Activated CD8-positive, alpha-beta memory T cell treated with anti-CD3 and anti-CD28 coated beads, Interleukin-2, amount 50 U/mL, for 24 hours (primary cell): ENCODE data around the gene RABL3.
"Not testable (repeated sequence)": the region's sequence is repeated elsewhere in the genome, so short reads cannot be mapped to it uniquely, and the experiment has no call there.

Experiments
- DNase-seq: peaks from one replicate; pipeline ENCODE4 v3.0.0-alpha.2; 2020; ENCODE audit errors: extremely low read depth

Gene RABL3, protein sequence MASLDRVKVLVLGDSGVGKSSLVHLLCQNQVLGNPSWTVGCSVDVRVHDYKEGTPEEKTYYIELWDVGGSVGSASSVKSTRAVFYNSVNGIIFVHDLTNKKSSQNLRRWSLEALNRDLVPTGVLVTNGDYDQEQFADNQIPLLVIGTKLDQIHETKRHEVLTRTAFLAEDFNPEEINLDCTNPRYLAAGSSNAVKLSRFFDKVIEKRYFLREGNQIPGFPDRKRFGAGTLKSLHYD

DNA sequence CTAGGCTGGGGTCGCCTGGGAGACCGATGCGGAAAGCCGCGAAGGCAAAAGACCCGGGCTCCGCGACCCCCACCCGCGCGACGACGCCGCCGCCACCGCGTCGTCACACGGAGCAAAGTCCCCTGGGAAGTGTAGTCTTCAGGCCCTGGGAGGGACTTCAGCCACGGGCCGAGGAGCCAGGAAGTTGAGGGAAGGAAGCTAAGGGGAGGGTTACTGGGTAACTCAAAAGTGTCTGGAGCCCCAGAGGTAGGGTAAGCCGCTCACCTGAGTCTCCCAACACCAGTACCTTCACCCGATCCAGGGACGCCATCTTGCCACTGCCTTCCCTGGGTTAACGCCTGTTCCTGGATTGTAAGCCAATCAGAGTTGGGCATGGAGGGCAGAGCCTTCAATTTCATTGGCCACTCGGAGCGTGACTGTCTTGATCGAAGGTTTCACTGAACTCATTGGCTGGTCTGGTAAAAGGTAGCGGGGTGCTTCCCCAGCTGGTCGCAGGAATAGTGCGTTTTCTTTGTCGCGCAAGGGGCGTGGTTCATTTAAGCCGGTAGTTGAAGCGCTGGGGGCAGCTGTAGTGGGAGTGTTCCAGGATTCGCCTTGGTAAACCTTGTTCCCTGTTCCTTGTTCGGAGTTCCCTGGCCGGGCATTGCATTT lies at the start of gene RABL3, which contains the start of gene GTF2E1:
Gene RABL3 (minus strand): TSS at position 319 of the 651 bp plus-strand sequence. CDS start 9 bp downstream, at position 310.
Gene GTF2E1 (plus strand): TSS at position 547 of the 651 bp plus-strand sequence. CDS start 7,809 bp downstream, outside the sequence.
- peak; percentile 98 for DNase-seq

DNA sequence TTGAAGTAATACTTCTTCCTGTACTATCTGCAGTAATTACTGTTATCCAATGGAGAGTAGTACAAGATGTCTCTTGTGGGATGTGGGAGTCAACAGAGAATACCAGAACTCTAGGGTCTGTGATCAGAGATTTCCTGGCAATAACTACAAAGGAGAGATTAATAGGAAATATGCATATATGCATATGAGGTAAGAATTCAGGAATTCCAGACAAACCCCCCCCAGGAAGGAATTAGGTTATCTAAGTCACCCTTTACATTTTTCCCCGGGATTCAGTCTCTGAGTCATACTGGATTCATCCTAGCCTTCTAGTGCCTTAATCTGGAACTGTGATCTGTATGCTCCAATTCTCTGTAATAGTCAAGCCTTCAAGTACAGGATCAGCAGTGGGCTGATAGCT lies 49.6 kb upstream of the RABL3 start:
- no peak for DNase-seq

DNA sequence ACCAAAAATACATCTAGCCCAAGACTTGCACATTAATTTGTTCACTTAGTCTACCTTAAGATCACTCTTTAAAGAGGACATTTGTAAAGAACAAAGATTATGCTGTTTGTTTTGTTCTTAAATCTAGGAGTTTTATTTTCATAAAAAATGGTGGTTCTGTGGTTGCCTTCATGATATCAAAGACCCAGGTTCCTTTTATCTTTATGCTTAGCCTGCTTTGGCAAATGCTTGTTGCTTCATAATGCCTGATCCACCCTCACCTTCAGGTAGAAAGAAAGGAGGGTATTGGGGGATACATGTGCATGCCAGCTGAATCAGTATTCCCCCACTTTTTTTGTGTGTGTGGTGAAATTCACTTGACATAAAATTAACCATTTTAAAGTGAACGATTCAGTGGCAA lies 48.7 kb upstream of the RABL3 start:
- DNase-seq: no peak

DNA sequence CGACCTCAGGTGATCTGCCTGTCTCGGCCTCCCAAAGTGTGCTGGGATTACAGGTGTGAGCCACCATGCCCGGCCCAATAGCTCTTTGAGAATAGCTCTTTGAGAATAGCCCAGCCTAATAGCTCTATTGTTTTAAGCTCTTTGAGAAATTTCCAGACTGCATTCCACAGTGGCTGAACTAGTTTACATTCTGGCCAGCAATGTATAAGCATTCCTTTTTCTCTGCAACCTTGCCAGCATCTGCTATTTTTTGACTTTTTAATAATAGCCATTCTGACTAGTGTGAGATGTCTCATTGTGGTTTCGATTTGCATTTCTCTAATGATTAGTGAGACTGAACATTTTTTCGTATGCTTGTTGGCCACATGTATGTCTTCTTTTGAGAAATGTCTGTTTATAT lies 43.5 kb upstream of the RABL3 start:
- not testable (repeated sequence) for DNase-seq

DNA sequence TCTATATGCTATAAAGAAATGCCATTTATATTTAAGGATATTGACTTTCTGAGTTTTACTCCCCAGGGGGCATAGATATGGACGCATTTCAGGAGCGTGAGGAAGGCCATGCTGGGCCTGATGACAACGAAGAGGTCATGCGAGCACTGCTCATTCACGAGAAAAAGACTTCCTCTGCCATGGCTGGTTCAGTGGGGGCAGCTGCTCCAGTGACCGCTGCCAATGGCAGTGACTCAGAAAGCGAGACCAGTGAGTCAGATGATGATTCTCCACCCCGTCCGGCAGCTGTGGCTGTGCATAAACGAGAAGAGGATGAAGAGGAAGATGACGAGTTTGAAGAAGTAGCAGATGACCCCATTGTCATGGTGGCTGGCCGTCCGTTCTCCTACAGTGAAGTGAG lies 38.7 kb upstream of the RABL3 start:
- DNase-seq: no peak

DNA sequence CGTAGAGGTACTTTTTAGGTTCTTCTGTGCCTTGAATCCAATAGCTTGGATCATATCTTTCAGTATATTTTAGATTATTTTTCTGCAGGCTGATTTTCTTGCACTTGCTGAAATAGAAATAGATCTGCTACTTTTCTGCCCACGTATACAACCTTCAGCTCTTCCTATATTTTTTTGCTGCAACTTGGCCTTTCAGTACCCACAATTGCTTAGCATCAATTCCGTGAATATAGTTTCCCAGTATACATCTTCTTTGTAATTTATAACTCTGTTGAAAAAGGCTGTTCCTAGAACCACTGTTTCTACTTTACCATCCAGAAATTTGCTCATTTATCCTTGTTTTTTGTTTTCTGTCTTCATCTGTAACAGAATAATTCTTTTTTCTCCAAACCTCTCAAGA lies 36.5 kb upstream of the RABL3 start:
- DNase-seq: no peak

DNA sequence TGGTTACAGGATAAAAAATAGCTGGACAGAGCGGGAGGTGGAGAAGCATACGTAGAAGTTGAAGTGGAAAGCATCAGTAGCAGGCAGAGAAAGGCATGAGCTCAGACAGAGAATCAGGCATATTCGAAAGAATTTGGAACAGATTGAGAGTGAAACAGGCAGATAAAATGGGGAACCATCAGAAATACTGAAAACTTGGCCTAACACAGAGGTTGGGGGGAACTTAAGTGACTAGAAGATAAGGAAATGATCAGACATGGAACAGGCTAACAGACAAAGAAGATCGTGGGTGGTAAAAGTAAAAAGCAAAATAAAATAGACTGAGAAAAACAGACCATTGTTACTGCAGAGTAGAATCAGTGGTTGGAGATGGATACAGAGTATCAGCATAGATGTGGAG lies 33.1 kb upstream of the RABL3 start:
- DNase-seq: no peak

DNA sequence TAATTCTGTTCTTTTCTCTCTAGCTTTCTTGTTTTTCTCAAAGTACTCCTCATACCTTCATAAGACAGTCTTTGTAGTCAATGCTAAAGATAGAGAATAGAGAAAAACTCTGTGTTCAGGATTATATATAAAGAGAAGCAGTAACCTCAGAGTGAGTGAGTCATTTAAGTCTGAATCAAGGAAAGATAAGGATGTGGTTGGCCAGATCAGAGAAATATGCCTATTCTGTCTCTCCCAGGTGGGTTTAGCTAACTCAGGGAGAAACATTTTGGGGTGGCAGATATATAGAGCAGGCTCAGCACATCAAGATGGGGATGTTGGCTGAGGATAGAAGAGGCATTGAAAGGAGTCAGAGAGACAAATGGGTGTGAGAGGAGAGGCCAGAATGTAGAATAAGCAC lies 31.6 kb upstream of the RABL3 start:
- no peak for DNase-seq

DNA sequence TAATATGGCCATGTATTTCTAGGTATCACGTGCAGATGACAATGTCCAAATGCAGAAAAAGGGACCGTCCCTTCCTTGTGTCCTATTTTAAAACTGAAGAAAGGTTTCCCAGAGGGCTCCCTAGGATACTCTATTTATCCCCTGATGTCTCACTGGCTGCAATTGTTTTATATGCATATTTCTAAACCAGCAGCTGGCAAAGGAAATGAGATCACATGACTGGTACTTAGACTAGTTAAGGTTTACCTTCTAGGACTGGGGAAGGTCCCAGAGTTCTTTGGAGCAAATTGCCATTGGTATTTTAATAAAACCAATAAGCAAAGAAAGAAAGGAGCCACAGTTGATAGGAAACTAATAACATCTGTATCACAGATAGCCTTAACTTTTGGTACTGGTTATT lies 29.8 kb upstream of the RABL3 start:
- no peak for DNase-seq

DNA sequence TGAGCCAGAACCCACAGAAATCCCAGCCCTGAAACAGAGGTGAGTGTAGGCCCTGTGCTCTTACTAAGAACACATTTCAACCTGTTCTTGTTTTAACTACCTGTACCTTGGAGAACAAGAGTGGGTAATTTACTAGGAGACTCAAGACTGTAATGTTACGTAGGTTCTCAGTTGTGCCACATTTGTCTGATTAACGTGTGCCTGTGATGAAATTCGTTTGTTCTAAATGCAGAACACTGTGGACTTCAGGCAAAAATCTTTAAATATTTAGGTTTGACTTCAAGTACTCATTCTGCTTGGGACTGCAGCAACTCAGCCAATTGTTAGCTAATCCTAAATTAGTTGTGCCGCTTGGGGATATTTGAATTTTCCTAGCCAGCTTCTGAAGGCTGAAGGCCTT lies 28.6 kb upstream of the RABL3 start:
- no peak for DNase-seq

DNA sequence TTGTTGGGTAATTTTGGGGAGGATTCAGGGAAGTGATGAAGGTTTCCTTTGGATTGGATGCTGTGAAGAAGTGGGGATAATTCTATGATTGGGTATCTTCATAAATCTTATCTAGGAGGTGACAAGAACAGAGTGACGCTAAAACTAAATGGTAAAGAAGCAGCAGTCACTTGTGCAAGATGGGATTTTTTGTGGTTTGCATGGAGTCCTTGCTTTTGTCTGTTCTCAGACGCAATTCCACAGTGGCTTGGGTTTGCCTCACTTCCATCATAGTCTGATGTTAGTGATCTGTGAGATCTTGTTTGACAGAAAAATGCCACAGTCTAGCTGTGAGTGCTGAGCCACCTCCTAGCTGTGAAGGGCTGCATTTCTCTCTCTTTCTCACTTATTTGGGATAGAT lies 27.1 kb upstream of the RABL3 start:
- DNase-seq: no peak

DNA sequence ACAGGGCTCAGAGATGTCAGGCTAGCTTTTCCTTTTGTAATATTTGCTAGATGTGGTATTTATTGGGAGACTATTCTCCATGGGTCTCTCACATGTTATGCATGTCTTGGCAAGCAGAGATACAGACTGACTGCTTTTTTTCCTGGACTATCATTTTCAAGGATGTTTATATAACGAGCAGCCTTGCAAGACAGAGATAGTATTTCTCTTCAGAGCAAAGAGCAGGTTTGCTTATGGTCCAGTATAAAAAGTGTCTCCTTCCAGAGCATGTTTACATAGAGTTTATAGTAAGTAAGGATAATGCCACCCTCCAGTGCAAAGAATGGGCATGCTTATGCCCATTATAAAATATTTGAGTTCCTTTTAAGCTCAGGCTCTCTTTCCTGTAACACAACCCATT lies 24.8 kb upstream of the RABL3 start:
- no peak for DNase-seq

DNA sequence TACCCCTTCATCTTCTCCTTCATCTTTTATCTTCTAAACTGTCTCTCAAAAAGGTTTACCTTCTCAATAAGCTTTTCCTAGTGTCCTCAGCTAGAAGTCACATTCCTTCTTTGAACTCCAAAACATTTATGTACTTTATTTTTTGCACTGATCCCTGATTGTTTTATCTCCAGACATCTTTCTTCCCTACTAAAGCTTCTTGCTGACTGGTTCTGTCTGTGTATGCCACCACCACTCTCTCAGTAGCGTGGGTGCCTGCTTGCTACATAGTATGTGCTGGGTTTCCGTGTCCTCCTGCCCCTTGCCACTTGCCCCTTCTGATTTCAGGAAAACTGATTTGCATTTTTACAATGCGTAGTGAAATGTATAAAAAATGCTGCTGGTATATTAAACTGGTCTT lies 24.3 kb upstream of the RABL3 start:
- DNase-seq: no peak

DNA sequence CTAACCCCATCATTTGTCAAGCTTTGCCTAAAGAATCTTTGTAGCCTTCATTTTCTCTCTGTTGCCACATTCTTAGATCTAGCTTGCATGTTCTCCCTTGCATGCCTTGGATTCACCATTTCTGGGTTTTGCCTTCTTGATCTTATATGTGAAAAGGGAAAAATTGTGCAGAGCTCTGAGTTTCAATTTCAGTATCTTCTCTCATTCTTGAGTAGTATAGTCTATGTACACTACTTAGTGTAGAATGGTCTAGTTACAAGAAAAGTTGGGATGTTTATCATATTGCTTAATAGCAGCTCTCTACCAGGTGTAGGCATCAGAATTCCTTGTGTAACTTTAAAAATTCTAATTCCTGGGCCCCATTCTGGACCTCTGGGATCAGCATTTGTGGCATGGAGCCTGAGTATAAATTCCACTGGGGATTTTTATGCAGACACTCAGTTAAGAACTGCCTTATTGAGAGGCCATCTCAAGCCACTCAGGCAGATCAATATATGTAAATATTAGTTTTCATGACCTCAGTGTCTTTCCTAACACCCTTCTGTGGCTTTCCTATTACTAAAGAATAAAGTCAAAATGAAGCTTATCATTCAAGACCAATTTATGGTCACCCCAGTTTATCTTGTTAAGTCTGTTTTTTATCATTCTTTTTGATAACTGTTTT lies 23.6 kb upstream of the RABL3 start:
- DNase-seq: no peak

DNA sequence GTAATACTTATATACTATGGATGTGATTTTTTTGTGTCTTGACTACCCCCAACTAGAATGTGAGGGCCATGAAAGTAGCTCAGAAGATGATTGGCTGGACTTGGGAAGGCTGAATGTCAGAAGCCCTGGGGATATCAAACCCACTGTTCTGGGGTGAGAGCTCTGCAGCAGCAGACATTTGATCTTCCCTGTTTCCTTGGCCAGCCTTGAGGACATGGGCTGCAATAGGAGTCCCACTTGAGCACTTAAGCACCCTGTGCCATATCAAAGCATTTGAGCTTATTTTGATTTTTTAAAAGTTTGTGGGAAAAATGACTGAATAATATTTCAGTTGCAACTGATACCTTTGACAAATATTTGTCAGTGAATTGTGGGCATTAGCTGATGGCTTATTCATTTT lies 21.9 kb upstream of the RABL3 start:
- no peak for DNase-seq

DNA sequence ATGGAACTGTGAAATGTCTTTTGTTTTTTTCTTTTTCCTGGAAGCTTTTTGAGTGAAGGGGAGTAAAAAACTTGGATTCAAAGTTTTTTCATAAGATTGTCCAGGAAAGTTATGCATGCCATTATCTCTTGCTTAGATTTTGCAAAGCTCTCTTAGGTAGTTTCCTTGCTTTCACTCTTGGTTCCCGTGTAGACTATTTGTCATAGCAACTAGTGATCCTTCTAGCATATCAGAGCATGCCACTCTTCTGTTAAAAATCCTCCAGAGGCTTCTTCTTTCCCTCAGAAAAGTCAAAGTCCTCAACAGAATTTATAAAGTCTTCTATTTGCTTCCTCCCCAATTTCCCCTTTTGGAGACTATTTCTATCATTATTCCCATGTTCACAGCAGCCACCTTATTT lies 21.3 kb upstream of the RABL3 start:
- no peak for DNase-seq

DNA sequence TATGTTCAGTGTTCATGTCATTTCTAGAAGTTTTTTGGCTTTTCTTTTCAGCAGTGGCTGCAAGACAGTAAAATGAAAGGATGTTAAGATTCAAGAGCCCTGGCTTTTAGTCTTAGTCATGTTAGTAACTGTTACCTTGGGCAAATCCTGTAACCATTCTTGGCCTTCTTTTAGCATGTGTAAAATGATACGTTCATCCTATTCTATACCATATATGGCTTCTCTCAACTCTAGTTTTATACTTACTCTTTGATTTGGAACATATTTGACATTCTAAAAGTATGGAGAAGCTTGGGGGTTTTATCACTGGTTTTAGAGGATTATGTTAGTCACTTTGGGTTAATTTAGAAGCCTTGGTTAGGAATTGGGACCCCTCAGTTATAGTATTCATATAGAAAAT lies 20.3 kb upstream of the RABL3 start:
- no peak for DNase-seq

DNA sequence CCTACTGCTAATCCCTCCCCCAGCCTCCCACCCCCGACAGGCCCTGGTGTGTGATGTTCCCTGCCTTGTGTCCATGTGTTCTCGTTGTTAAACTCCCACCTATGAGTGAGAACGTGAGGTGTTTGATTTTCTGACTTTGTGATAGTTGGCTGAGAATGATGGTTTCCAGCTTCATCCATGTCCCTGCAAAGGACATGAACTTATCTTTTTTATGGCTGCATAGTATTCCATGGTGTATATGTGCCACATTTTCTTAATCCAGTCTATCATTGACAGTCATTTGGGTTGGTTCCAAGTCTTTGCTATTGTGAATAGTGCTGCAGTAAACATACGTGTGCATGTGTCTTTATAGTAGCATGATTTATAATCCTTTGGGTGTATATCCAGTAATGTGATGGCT lies 16.2 kb upstream of the RABL3 start:
- DNase-seq: not testable (repeated sequence)

DNA sequence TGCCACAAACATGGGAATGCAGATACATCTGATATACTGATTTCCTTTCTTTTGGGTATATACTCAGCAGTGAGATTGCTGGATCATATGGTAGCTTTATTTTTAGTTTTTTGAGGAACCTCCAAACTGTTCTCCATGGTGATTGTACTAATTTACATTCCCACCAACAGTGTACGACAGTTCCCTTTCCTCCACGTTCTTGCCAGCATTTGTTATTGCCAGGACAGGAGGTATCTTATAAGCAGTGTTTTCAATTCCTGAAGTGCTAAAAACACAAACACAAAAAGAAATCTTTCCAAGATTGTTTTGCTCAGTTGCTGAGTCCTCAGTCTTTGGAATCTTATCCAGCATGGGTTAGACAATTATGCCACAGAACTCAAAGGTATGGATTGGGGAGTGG lies 13.7 kb upstream of the RABL3 start:
- DNase-seq: no peak

DNA sequence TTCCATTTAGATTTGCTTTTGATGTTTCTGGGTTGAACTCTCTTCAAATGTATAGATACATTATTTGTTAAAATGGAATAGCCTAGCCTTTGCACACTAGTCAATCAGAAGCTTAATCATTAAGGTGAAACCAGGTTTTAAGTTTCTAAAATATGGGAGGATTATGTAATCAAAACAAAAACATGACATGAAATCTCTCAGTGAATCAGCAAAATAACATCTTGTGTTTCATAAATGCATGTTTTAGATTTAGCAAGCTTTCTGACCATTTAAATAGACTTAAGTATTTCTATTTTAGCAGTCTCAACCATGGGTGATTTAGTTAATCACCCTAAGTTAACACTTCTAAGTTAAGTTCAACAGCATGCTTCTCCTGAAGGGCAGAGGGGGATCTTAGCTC lies 11.5 kb upstream of the RABL3 start:
- DNase-seq: no peak

DNA sequence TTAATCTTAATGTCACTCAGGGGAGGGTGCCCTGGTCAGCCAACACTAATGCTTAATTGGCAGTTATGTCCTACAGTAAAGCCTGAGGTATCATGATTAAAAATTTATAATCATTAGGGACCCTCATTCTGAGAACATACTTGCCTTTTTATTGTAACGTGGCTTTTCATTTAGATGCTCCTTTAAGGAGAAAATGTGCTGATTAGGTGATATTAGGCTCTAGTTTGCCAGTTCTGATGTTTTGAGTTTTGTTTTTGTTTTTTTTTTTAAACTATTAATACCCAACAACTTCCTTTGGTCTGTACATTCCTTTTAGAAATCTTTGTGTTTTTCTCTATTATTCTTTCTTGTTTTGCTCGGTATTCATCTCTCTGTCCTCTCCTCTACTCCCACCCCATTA lies 10.5 kb upstream of the RABL3 start:
- DNase-seq: no peak

DNA sequence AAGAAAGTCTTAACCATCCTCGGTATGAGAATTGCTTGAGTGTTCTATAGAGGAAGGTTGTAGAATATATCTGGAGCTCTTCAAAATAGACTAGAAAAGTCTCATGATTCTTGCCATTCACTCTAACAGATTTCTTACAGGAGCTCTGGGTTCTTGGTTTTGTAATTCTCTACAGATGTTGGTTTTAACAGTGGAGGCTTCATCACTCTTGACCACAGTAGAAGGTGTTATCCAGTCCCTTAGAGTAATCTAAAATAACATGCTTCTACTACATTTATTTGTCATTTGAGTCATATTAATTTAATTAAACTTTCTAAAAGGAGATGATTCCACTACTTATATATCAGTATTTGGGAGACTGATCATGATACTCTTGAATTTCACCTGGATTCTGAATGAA lies 9.9 kb upstream of the RABL3 start:
- no peak for DNase-seq

DNA sequence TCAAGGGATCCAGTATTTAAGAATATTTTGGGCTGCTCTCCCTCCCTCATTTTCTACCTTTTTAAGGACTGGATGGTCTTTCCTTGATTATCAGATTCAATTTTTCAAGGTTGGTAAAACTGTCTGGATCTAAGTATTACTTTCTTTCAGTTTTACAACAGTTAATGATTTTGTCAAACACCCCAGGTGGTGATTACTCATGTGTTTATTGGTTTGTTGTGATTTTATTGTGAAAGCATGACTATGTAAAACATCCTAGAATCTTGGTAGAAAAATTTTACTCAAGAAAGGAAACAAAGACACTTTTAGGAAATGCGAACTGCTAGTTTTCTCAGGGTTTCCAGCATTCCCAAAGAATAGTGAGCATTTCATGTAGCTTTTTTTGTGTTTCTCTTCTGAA lies 7.5 kb upstream of the RABL3 start:
- no peak for DNase-seq
